NCI-H2107 (cell line): Measurements from ENCODE around the gene SERPINF2.
"Not testable (repeated sequence)": the region's sequence is repeated elsewhere in the genome, so short reads cannot be mapped to it uniquely, and the experiment has no call there.

Experiments used
- DNase-seq: peaks from one replicate; lab custom pipeline; 2025; lab: John Stamatoyannopoulos, UW

The SERPINF2 gene

DNA sequence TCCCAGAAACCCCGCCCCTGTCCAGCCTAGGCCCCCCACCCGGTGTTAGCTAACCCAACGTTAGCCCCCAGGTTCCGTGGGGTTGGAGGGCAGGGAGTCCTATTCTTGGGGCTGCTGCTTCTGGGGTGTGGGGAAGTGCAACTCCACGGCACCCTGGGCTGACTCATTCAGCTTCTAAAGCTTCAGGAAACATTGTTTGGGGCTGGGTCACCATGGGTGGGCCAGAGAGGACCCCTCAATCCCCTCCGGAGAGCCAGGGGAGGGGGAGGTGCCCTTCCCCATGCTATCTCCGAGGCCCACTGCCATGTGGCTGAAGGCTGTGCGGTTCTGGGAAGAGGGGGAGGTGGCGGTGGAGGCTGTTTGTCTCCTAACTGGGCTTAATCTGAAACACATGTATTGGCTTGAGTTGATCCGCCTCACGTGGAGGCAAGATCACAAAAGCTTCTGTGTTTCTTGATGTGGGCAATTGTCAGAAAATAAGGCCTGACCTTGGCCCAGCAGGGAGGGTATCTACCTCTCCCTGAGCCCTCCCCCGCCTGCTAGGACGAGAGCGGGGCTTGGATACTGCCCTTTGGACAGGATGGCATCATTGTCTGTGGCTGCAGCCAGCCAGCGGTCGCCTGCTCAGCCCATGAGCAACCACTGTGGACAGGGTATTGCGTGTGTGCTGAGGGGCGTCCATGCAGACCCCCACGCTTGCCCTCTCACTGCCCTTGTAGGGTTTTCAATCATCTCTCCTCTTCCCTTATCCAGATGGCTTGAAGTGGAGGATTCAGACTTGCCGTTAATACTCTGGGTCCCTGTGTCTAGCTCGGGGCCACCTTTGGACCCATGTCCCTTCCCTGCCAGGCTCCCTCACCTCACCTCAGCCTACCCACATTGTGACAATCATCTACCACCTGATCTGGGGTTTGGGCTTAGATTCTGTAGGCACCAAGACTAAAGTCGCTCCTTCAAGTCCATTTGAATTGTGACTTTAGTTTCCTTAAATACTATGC is 20.5 kb downstream of the SERPINF2 start:
- no peak for DNase-seq

DNA sequence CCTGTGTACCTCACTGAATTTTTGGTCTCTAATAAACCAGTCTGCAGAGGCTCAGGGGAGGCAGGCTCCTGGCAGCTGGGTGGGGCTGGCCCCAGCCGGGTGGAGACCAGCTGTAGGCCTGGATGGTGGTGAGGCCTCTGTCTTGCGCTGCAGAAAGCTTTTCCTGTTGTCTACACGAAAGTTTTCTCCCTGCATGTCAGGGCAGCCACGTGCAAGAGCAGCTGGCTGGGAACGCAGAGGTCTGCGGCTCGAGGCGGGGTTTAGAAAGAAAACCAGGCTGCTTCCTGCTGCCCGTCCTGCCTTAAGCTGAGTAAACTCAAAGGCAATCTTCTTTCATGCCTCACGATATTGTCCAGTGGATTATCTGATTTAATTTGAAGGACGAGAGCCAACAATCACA is 21.6 kb downstream of the SERPINF2 start:
- no peak for DNase-seq

DNA sequence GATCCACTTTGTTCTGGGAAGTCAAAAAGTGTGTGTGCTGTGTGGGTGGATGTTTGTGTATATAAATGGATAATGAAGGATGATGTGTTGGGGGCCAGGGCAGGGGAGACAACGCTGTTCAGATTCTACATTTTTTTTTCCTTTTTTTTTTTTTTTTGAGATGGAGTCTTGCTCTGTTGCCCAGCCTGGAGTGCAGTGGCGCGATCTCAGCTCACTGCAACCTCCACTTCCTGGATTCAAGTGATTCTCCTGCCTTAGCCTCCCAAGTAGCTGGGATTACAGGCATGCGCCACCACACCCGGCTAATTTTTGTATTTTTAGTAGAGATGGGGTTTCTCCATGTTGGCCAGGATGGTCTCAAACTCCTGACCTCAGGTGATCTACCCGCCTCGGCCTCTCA is 22.0 kb downstream of the SERPINF2 start:
- not testable (repeated sequence) for DNase-seq

DNA sequence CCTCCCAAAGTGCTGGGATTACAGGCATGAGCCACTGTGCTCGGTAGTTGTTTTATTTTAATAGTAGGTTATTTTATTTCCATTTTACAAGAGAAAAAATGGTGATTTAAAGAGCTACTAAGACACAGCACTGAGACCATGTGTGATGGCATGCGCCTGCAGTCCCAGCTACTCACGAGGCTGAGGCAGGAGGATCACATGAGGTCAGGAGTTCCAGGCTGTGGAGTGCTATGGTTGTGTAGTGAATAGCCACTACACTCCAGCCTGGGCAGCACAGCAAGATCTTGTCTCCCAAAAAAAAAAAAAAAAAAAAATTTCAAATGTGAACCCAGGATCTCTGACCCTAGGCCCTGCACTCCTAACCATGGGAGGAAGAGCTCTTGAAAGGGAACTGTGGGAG is 22.9 kb downstream of the SERPINF2 start:
- DNase-seq, result no peak

DNA sequence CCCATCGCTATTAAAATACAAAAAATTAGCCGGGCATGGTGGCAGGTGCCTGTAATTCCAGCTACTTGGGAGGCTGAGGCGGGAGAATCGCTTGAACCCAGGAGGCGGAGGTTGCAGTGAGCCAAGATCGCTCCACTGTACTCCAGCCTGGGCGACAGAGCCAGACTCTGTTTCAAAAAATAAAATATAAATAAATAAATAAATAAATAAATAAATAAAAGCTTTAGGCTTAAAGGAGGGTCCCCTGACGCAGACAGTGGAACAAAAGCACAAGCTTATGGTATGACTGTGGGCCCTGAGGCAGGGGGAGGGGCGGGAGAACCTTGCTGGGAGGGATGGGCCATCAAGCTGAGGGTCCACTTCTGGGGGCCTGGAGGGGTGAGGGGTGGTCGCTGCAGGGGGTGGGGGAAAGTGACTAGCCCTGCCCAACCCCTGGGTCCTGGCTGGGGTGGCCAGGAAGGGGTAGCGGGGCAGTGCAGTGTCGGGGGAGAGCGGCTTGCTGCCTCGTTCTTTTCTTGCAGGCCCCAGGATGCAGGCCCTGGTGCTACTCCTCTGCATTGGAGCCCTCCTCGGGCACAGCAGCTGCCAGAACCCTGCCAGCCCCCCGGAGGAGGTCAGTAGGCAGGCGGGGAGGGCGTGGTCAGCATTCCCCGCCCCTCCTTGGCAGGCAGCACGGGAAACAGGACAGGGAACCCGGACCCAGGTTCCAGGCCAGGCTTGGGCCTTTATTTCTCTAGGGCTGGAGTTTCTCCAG is 23.9 kb downstream of the SERPINF2 start:
- DNase-seq, result no peak

DNA sequence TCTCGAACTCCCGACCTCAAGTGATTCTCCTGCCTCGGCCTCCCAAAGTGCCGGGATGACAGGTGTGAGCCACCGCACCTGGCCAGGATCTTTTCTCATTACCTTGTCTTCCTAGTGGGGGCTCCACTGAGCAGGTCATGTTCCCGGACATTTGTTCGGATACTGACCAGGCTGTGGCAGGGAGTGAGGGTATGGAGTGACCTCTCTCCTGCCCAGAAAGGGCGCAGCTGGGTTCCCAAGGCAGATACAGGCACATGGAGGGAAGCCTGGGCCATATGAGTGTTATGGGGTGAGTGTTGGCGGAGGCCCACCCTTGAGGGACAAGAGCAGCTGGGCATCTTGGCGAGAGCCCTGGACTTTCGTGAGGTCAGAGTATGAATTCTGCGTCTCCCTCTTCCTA is 24.7 kb downstream of the SERPINF2 start:
- no peak for DNase-seq

DNA sequence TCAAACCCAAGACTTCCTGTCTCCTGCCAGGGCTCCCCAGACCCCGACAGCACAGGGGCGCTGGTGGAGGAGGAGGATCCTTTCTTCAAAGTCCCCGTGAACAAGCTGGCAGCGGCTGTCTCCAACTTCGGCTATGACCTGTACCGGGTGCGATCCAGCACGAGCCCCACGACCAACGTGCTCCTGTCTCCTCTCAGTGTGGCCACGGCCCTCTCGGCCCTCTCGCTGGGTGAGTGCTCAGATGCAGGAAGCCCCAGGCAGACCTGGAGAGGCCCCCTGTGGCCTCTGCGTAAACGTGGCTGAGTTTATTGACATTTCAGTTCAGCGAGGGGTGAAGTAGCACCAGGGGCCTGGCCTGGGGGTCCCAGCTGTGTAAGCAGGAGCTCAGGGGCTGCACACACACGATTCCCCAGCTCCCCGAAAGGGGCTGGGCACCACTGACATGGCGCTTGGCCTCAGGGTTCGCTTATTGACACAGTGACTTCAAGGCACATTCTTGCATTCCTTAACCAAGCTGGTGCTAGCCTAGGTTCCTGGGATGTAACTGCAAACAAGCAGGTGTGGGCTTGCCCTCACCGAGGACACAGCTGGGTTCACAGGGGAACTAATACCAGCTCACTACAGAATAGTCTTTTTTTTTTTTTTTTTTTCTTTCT is 27.3 kb downstream of the SERPINF2 start:
- DNase-seq, result no peak

DNA sequence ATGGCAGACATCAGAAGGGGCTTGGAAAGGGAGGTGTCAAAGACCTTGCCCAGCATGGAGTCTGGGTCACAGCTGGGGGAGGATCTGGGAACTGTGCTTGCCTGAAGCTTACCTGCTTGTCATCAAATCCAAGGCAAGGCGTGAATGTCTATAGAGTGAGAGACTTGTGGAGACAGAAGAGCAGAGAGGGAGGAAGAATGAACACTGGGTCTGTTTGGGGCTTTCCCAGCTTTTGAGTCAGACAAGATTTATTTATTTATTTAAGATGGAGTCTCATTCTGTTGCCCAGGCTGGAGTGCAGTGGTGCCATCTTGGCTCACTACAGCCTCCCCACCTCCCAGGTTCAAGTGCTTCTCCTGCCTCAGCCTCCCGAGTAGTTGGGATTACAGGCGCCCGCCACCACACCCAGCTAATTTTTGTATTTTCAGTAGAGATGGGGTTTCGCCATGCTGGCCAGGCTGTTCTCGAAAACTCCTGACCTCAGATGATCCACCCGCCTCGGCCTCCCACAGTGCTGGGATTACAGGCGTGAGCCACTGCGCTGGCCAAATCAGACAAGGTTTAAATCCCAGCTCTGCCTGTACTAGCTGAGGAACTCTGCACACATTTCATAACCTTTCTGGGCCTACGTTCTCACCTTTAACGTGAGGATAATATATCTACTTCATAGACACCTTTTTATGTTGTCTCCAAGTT is 30.5 kb downstream of the SERPINF2 start:
- not testable (repeated sequence) for DNase-seq

DNA sequence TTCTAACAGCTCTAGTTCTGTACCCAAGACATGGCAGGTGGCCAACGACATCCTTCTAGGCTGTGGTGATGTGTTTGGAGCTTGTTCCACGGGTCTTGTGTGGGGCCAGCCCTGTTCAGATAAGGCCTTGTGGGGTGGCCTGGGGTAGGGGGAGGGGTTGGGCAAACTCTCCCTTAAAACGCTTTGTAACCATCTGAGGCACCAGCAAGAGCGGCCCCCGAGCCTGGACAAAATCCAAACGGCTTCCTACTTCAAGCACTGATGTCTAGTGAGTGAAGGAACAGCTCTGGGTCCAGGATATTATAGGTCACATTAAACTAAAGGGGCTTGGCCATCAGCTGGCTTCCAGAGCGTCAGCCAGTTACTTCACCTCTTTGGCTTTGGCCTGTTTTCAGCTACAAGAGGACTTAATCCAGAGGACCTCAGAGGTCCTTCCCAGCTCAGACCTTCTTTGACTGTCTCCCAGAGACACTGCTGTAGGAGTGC is 31.1 kb downstream of the SERPINF2 start:
- DNase-seq, result no peak

DNA sequence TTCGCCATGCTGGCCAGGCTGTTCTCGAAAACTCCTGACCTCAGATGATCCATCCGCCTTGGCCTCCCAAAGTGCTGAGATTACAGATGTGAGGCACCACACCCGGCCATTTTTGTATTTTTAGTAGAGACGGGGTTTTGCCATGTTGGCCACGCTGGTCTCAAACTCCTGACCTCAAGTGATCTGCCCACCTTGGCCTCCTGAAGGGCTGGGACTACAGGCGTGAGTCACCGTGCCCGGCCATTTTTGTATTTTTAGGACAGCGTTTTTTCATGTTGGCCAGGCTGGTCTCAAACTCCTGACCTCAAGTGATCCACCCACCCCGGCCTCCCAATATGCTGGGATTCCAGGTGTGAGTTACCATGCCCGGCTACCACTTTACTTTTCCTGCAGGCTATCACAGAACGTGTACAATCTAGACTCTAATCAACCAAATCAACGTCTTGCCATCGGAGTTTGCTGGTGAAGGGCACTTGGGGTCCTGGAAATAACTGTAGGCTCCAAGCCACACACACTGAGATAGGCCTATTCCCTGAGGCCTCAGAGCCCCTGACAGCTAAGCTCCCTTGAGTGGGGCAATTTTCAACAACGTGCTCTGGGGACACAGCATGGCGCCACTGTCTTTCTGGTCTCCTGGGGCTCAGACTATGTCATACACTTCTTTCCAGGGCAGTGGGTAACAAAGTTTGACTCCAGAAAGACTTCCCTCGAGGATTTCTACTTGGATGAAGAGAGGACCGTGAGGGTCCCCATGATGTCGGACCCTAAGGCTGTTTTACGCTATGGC is 31.9 kb downstream of the SERPINF2 start:
- no peak for DNase-seq

DNA sequence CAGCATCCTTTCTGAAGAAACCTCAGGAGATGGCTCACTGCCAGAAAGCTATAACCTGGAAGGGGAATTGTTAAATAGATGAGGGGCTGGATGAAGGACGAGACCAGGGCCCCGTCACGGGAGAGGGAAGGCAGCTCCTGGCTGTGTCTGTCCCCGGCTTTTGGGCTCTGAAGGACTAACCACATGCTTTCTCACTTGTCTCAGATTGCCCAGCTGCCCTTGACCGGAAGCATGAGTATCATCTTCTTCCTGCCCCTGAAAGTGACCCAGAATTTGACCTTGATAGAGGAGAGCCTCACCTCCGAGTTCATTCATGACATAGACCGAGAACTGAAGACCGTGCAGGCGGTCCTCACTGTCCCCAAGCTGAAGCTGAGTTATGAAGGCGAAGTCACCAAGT is 33.7 kb downstream of the SERPINF2 start:
- DNase-seq, result no peak

DNA sequence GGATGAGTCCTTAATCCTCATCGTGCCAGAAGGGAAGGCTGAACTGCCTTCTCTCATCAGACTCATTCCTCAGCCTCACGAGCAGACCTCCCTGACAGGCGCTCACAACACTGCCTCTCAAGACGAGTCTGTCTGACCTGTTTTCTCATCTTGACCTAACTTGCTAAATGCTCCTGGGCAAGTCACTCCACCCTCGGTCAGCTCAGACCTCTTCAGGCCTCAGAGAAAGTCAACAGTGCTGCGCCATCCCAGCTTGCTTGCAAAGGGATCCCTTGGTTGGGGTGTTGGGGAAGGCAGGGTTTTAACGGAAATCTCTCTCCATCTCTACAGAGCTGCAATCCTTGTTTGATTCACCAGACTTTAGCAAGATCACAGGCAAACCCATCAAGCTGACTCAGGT is 34.2 kb downstream of the SERPINF2 start:
- DNase-seq, result no peak

DNA sequence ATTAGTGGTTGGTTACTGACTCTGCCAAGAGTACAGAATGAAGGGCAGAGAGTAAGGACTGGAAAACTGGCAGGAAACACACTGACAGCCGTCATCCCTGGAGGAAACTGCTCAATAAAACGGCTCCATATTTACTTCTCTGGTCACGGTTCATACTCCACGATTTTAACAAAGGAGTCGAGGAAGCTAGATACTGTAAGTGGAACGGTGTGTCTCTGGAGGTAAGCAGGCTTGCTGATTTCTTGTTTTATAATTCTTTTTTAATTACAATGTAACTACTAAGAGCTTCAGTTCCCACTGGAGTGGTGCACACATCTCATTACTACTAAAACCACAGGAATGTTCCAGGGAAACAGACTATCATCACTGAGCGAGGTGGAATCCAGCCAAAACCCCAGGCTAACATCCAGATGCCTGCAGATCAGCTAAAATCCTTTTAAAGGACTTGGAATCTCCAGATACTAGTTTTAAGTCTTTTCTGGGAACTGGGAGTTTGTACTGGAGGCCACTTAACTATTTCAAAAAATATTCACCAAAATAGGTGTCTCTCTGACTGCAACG is 37.0 kb downstream of the SERPINF2 start:
- DNase-seq, result no peak

DNA sequence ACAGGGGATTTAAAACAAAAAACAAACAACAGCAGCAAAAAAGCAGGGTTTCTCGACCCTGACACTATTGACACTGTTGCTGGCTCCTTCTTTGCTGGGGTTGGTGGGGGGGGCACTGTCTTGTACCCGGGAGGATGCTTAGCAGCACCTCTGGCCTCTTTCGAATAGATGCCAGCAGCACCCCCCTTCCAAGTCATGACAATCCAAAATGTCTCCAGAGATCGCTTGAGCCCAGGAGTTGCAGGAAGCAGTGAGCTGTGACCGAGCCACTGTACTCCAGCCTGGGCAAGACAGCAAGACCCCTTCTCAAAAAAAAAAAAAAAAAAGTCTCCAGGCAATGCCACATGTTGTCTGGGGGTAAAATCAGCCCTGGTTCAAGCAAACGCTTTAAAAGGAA is 39.5 kb downstream of the SERPINF2 start:
- DNase-seq, result no peak

DNA sequence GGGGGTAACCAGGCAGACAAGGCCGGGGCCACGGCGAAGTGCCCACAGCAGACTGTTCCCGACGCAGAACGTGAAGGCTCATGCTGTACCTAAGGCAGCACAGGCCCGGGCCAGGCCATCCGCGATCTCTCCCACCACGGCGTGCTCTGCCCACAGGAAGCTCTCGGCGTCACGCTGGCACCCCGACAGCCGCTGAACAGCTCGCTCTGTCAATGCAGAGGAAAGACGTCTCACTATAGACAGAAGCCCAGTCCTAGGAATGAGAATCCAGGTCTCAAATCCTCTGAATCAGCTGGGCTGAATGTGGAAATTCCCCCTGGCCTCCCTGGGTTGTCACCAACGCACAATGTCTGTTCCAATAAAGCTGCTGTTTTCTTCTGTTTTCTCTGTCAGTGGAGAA is 40.6 kb downstream of the SERPINF2 start:
- DNase-seq, result no peak

DNA sequence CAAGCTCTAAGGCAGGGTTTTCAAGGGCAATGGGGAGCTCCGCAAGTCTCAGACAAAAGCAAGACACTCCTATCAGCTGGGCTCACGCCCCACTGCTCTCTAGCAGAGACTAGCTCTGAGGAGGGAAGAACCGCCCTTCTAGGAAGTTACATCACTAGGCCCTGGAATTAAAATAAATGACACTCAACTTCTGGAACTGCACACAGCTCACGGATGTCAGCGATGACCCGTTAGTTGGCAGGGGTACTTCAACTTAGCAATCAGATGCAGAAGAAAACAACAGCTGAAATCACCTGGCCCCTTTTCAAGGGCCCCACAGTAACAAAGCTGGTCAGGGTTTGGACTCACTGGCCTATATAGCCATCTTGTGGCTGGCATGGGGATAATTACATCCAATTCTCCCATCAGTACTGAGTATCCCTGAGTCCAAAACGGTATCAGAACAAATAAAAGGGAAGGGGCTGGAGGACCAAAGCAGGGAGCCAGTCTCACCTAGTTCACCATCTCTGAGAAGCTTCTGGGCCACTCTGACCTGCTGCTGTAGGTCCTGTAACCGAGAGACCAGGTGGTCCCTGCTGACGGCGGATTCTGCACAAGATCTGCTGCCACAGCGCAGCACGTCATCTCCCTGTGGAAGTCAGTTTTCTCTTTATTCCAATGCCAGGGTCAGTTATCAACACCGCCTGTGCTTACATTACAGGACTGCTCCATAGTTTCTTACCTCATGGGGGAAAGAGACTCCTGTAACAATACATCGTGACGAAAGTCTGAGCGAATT is 41.4 kb downstream of the SERPINF2 start:
- no peak for DNase-seq

DNA sequence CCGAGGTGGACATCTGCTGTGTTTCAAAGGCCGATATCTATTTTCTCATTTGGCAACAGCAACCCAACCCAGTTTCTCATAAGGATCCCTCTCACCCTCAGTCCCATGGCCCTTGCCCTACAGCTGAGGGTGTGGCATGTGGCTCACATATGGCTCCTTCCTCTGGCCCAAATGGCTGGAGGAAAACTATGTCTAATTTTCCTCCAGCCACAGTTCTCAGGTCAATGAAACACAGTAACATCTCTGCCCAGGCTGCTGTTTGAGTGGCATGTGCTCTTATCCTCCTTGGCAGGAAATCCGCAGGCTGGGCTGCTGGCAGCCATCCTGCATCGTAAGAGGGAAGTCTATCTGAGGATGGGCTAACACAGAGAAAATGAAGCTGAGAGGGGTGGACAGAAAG is 43.3 kb downstream of the SERPINF2 start:
- no peak for DNase-seq

DNA sequence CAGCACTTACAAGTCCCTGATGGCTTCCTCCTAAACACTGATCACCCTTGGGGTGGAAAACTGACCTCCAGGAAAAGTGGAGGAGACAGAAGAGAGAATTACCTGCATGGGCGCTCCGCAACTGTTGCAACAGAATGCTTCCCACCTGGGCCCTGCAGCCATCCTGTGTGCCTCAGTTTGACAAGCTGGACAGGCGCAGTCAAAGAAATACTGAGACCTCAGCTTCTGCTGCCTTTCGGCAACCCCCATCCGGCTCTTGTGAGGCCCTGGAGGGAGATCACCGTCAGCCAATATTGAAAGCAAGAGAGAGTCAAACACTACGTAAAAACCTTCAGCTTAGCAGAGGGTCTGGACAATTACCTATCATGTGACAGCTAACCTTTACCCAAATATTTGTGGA is 44.0 kb downstream of the SERPINF2 start:
- no peak for DNase-seq

DNA sequence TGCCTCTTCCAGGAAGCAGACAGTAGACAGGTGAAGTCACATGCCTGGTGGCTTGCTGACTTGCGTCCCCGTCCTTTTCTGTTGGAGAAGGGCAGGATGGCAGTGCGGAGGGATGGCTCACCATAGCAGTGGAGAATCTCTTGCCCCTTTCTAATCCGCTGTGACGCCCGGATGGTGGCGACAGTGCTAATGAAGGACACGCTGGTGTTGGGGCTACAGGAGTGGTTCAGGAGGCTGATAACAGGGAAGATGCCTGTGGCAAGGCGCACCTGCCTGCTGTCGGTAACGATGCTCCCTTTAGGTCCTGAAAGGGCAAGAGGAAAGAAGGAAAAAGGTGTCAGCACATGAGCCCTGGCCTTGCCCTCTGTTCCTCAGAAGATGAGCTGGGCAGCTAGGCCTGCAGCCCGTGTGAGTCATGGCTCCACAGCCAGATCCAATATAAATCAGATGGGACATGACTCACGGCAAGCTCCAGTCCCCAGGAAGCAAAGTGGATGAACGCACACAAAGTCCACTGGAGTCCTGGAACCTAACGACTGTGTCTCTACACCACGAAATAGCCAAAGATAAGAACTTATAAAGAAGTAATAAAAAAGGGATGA is 44.7 kb downstream of the SERPINF2 start:
- no peak for DNase-seq

DNA sequence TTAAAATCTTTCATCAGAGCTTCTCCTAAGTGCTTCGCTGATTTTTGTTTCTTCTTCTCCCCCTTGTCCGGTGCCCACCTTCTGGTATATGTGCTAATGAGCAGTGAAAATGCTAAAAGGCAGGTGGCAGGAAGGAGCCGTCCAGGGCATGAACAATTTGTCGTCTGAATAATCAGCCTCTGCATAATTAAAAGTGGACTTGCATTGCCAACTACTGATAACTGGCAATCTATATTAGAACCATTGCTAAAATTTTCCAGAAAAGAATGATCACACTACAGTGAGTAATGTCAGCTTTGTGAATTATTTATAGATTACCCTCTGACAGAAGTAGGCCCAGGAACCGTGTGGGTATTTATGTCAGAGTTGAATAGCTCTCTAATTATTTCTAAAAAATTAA is 47.3 kb downstream of the SERPINF2 start:
- DNase-seq, result no peak
